Mononuclear cell (primary cell): Measurements from ENCODE around the gene DYSF. TPM values are rescaled to one million over a fixed set of nuclear protein-coding genes. Genes with fewer than 3 reads are reported as not detected.

Experiments
- H3K27me3 ChIP-seq: 2 replicates; pipeline ENCODE4 v1.6.0; 2011; ENCODE audit warnings: low read length, control low read depth; ENCODE audit not compliant: insufficient read depth
- H3K4me1 ChIP-seq: 2 replicates; pipeline ENCODE4 v1.5.1; 2011; ENCODE audit warnings: mild to moderate bottlenecking, low read length, control low read depth; ENCODE audit not compliant: insufficient read depth
- H3K4me3 ChIP-seq: 2 replicates; pipeline ENCODE4 v1.5.1; 2011; ENCODE audit warnings: mild to moderate bottlenecking, low read length, moderate library complexity
- H3K9me3 ChIP-seq: 2 replicates; pipeline ENCODE4 v1.5.1; 2011; ENCODE audit warnings: low read depth, mild to moderate bottlenecking, control low read depth, low read length
- total RNA-seq: library from RNA; depleted of rRNA; stranded (reverse); fragments of >200 nt; gene quantifications from one replicate; pipeline ENCODE4 v1.2.3, GENCODE V29; 2012

Gene DYSF
- total RNA-seq, 1 donor = 13.3 TPM

DNA sequence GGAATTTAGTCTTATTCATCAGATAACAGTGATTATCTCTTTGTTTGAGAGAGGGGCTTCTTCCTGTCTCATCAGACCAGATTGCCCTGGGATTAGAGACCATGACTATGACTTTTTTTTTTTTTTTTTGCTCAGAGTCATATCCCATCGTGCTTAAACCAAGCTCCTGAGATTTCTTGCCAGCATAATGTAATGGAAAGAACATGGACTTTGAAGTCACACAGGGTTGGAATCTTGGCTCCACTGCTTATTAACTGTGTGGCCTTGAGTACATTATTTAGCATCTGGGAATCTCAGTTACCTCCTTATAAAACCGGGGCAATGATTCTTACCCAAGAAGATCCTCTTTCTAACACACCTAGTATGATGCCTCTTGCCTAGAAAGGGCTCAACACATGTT is 268.3 kb downstream of the DYSF start:
- Histone ChIP-seq H3K27me3 (no peaks in the 10 kb centered on the region), H3K4me3 (no peak overlapping the region), H3K4me1 (no peaks in the 10 kb centered on the region), H3K9me3 (peaks cover 5% of the 10 kb centered on the region)

DNA sequence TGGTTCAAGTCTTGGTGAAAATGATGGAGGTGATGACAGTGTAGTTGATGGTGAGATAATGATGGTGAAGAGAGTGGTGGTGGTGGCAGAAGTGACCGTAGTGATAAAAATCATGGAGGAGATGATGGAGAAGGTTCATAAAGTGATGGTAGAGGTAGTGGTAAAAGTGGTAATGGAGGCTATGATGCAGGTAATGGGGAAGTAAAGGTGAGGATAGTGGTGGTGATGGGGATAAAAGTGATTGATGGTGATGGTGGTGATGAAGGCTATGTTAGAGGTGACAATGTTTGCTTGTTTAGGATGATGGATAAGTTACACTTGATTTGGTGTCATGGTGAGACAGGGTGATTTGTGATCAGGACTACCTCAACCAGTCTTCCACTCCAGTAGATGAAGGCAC is 268.9 kb downstream of the DYSF start:
- H3K4me1 ChIP-seq = no peaks in the 10 kb centered on the region
- no peaks in the 10 kb centered on the region for H3K27me3 ChIP-seq
- no peak overlapping the region for H3K4me3 ChIP-seq
- peaks cover 5% of the 10 kb centered on the region for H3K9me3 ChIP-seq

DNA sequence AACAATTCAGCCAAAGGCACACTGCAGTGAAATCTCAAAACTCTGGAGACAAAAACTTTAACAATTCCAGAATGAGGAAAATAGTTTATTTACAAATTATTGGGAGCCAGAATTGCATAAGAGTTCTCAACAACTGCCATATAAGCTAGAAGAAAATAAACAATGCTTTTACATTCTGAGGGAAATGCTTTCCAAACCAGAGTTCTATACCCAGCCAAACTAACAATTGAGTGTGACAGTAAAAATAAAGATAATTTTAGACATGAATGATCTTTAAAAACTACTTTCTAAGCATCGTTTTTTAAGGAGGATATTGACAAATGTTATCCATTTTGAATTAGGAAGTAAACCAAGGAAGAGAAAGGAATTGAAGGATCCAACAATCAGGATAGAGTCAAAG is 271.4 kb downstream of the DYSF start:
- no peaks in the 10 kb centered on the region for H3K4me1 ChIP-seq
- H3K4me3 ChIP-seq = no peak overlapping the region
- H3K9me3 ChIP-seq = peaks cover 5% of the 10 kb centered on the region
- H3K27me3 ChIP-seq = no peaks in the 10 kb centered on the region

- Histone ChIP-seq H3K4me3 (no peak overlapping the region), H3K4me1 (no peaks in the 10 kb centered on the region), H3K9me3 (peaks cover 5% of the 10 kb centered on the region), H3K27me3 (no peaks in the 10 kb centered on the region)
Measured at GRCh38 chr2:71725836-71726235, 272.5 kb downstream of the DYSF start.

DNA sequence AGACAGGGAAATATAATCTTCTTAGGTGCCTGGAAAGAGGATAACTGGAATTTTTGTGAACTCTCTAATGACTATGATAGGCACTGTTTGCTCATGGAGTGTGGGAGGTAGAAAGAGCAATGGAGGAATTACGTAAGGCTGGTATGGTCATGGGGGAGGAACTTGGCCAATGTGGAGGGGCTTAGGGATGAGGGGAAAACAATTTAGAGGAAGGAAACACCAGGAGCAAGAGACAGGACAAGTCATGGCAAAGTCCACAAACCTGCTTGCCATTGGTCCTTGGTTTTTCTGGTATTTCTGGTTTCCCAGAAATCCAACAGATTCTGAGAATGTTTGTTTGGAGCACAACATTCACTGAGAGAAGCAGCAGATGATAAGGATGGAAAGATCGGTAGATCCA is 274.2 kb downstream of the DYSF start:
- H3K4me1 ChIP-seq = no peaks in the 10 kb centered on the region
- H3K4me3 ChIP-seq = no peak overlapping the region
- peaks cover 5% of the 10 kb centered on the region for H3K9me3 ChIP-seq
- no peaks in the 10 kb centered on the region for H3K27me3 ChIP-seq

DNA sequence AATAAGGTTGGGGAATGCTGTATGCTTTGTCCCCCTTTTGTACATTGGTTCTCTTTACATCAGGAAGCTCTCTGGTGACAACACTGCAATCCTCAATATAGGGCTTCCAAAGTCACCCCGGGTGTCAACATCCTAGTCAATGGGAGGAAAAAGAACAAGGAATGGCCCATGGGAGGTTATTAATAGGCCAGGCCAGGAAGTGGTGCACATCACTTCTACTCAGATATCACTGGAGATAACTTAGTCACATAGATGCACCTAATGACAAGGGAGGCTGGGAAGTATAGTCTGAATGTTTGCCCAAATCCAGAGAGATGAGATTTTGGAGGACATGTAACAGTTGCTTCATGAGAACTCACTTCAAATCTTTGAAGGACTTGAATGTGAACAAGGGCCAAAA is 274.7 kb downstream of the DYSF start:
- H3K4me3 ChIP-seq = no peak overlapping the region
- no peaks in the 10 kb centered on the region for H3K4me1 ChIP-seq
- H3K9me3 ChIP-seq = peaks cover 5% of the 10 kb centered on the region
- no peaks in the 10 kb centered on the region for H3K27me3 ChIP-seq

GRCh38 chr2:71730785-71731383 is 277.5 kb downstream of the DYSF start:
- no peaks in the 10 kb centered on the region for H3K9me3 ChIP-seq
- no peaks in the 10 kb centered on the region for H3K27me3 ChIP-seq
- H3K4me1 ChIP-seq = no peaks in the 10 kb centered on the region
- H3K4me3 ChIP-seq = no peak overlapping the region

GRCh38 chr2:71734620-71735019 is 281.3 kb downstream of the DYSF start:
- Histone ChIP-seq H3K27me3 (no peaks in the 10 kb centered on the region), H3K4me3 (no peak overlapping the region)

GRCh38 chr2:71735676-71736075 is 282.3 kb downstream of the DYSF start:
- H3K4me1 ChIP-seq = no peaks in the 10 kb centered on the region
- H3K9me3 ChIP-seq = no peaks in the 10 kb centered on the region
- H3K27me3 ChIP-seq = no peaks in the 10 kb centered on the region
- H3K4me3 ChIP-seq = no peak overlapping the region

More at GRCh38 chr2:71734620-71735019, 281.3 kb downstream of the DYSF start:
- H3K4me1 ChIP-seq = no peaks in the 10 kb centered on the region
- H3K9me3 ChIP-seq = no peaks in the 10 kb centered on the region

Other genes starting within 250 kb of the DYSF start
- gene PAIP2B, start 226.5 kb upstream of the DYSF start, total RNA-seq = 1.4 TPM
- gene ZNF638, start 121.8 kb upstream of the DYSF start, total RNA-seq = 157 TPM